HG03457 (cell line): ENCODE results near the gene CAMSAP2.
"Not testable (repeated sequence)": the region's sequence is repeated elsewhere in the genome, so short reads cannot be mapped to it uniquely, and the experiment has no call there.

Experiments
- ATAC-seq: cut with Tn5 transposase; IDR thresholded peaks from one replicate; pipeline ENCODE4 v1.9.1; 2021; ENCODE audit warnings: moderate number of reproducible peaks; ENCODE audit not compliant: unreplicated experiment

Gene CAMSAP2

DNA sequence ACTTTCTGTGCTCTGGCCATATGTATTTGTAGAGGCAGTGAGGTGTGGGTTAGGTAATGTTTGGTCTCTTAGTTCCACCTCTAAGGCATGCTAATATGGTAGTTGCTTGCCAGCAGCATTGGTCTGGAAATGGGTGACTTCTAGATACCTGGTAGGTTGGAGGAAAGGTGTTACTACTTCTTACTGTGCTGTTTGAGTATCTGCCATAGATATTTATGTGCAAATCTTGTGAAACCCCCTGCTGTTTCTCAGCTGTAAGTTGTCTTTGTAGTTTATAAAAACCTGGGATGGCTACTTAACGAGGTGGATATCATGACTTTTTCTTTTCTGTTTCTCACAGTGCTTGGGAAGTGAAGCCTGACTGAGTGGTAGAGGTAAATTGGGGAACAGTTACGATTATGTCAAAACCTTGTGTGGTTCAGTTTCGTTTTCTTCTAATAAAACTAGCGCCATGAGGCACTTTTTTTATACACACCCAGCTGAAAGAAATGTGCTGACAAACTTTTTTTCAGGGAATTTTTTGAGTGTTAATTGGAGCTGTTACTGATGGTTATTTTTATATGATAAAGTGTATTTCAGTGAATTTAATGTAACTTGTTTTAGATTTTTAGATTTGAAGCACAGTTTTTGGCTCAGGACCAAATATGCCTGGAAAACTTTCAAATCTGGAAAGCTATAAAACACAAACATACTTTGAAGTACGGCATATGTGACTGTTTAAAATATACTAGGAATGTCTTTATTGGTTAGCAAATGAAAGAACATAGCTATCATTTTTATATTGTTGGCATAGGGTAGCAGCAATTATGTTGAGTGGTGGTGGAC lies 42.1 kb downstream of the CAMSAP2 start:
- ATAC-seq = no peak

DNA sequence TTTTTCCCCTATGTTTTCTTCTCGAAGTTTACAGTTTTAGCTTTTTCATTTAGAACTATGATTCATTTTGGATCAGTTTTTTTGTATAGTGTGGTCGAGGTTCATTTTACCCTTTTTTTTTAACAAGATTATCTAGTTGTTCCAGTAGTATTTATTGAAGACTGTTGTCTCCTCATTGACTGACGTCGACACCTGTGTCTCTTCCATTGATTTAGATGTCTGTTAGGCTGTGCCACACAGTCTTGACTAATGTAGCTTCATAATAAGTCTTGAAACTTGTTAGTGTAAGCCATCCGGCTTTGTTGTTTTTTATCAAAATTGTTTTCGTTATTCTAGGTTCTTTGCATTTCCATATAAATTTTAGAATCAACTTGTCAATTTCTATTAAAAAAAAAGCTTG lies 45.2 kb downstream of the CAMSAP2 start:
- ATAC-seq = no peak

DNA sequence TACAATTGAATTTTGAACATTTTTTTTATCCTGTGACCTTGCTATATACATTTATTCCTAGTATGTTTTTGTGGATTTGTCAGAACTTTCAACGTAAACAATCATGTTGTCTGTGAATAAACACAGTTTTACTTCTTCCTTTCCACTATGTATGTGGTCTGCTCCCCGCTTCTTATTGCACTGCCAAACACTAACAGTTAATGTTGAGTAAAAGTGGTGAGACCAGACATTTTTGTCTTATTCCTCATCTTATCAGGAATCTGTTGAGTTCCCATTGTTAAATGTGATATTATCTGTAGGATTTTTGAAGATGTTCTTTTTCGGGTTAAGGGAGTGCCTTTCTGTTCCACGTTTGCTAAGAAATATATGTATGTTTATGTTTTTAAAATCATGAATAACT lies 45.9 kb downstream of the CAMSAP2 start:
- no peak for ATAC-seq

DNA sequence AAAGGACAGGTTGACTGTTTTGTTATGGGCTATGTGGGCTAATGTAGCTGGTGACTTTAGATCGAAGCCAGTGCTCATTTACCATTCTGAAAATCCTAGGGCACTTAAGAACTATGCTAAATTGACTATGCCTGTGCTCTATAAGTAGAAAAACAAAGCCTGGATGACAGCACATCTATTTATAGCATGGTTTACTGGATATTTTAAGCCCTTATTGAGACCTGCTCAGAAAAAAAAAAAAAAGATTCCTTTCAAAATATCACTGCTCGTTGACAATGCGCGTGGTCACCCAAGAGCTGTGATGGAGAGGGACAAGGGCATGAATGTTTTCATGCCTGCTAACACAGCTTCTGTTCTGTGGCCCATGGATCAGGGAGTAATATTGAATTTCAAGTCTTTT lies 48.1 kb downstream of the CAMSAP2 start:
- no peak for ATAC-seq

- ATAC-seq = no peak
These were observed 49.2 kb downstream of the CAMSAP2 start for GRCh38 chr1:200787896-200788387.

DNA sequence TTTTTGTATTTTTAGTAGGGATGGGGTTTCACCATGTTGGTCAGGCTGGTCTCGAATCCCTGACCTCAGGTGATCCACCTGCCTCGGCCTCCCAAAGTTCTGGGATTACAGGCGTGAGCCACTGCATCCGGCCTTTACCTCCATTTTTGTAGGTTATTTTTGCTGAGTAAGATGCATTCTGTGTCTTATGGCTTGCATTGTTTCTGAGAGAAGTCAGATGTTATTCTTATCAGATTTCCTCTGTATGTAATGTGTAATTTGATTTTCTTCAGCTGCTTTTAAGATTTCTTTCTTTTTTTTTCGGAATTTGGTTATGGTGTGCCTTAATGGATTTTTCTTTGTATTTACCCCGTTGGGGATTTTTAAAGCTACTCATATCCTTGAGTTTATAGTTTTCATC lies 52.3 kb downstream of the CAMSAP2 start:
- ATAC-seq = not testable (repeated sequence)

DNA sequence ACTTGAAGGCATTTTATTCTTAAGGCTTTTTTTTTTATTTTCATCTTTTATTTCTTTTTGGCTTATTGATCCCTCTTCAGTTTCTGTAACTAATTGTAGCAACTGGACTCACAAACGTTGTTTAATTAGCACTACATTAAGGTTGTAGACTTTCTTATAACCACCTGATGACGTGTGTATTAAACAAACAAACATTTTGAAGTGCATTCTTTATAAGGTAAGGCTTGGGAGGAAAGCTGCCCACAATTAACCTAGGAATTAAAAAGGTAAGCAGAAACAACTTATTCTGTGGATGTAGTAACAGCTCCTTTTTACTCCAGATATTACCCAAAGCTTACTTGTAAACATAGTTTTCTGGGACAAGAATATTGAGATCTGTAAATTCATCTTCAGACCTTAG lies 55.0 kb downstream of the CAMSAP2 start:
- ATAC-seq = no peak

- no peak for ATAC-seq
These were observed 55.9 kb downstream of the CAMSAP2 start for GRCh38 chr1:200794506-200795065.

GRCh38 chr1:200795156-200795555 lies 56.5 kb downstream of the CAMSAP2 start:
- no peak for ATAC-seq

GRCh38 chr1:200802042-200802441 lies 63.3 kb downstream of the CAMSAP2 start:
- ATAC-seq = no peak

DNA sequence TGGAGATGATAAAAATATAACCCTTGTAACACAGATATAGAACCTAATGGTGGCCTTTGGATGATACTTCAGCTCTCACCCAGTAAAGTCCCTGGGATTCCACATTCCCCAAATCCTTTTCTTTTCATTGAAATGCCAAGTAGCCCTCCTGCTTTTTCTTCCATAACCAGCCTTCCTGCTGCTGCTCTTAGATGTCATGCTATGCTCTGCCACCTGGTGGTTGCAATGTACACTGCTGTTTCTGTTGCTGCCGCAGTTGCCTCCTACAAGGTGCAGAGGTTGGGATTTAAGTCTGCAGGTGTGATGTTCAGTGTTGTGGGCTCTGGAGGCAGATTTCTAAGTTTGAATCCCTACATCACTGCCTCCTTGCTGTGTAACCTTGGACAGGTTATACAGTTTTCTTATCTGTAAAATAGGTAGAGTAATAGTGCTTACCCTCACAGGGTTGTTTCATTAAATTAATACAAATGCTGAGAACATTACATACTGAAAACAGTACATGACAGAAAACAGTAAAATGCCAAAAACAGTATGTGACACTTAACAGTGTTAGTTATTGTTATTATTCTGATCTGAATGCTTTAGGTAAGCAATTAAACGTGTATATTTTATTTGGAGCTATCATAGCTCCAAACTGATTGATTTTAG lies 64.3 kb downstream of the CAMSAP2 start:
- peak; percentile 54 for ATAC-seq

DNA sequence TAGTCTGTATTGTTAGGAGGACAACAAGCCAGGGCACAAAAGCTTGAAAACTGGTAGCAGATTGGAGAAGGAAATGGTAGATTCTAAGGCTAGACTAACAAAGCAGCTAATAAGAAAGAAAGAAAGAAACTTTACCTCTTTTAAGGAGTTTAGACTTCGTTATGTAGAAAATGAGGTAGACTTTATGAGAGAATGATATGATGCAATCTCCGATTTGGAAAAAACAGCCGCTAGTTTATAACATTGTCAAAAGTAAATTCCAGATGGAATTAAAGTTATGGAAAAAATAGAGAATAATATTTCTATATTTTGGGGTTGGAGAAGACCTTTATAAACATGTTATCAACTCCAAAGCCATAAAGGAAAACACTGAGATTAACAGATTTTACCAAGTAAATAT lies 67.0 kb downstream of the CAMSAP2 start:
- no peak for ATAC-seq

DNA sequence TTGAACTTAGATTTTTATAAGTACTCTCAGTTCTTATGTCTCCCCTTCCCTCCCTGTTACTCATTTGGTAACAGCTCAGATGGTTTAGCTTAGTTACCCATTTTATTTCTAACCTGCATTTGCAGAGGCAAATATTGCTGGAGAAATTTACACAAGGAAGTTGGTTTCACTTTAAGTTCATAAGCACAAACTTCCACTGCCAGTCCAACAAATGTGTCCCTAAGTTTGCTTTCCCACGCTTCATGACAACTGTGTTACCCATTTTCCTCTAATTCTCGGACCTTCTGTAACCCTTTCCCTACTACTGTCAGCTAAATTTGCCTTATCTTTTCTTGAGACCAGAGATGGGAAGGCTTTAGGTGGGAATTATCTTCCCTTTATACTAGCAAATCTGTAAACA lies 70.2 kb downstream of the CAMSAP2 start:
- no peak for ATAC-seq

DNA sequence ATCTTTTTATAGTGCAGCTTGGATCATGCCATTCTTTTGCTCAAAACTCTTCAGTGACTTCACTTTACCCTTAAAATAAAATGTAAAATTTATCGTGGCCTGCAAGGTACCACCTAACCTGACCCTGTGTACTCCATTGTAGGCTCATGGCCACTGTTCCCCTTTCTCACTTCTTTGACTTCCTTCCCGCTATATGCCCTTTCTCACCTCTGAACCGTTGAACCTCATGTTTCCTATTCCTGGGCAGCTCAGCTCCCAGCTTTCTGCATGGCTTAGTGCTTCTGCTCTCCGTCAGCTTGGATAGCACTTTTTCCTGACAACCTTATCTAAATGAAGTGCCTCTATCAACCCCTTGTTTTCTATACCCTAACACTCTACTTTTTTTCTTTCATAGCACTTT lies 73.0 kb downstream of the CAMSAP2 start:
- ATAC-seq = no peak

- ATAC-seq = not testable (repeated sequence)
These were observed 78.0 kb downstream of the CAMSAP2 start for GRCh38 chr1:200816624-200817224.

DNA sequence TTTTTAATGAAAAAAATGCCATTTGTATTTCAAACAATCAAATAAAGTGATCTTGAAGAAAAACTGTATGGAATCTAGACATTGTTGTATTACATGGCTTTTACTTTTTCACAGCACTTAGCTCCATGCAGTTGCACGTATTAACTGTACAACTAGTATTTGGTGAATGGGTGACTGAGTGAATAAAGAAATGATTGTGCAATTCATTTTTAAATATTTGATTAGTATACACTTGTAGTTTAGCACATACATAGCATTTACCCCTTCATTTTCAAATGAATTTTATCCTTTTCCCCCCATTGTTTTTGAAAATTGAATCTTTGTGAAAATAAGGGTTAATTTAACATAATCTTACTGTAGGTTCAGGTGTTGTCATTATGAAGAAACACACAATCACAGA lies 79.6 kb downstream of the CAMSAP2 start:
- no peak for ATAC-seq

- no peak for ATAC-seq
These were observed 81.0 kb downstream of the CAMSAP2 start for GRCh38 chr1:200819726-200820125.

- ATAC-seq = no peak
These were observed 92.4 kb downstream of the CAMSAP2 start for GRCh38 chr1:200831091-200831490.

GRCh38 chr1:200834383-200834782 lies 95.7 kb downstream of the CAMSAP2 start:
- ATAC-seq = no peak

DNA sequence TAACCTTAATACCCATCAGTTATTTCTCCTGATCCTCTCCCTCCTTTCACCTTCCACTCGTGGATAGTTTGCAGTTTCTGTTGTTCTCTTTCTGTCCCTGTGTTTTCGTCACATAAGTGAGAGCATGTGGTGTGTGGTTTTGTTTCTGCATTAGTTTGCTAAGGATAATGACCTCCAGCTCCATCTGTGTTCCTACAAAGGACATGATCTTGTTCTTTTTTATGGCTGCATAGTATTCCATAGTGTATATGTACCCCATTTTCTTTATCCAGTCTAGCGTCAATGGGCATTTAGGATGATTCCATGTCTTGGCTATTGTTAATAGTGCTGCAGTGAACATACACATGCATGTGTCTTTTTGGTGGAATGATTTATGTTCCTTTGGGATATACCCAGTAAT lies 97.5 kb downstream of the CAMSAP2 start:
- no peak for ATAC-seq

DNA sequence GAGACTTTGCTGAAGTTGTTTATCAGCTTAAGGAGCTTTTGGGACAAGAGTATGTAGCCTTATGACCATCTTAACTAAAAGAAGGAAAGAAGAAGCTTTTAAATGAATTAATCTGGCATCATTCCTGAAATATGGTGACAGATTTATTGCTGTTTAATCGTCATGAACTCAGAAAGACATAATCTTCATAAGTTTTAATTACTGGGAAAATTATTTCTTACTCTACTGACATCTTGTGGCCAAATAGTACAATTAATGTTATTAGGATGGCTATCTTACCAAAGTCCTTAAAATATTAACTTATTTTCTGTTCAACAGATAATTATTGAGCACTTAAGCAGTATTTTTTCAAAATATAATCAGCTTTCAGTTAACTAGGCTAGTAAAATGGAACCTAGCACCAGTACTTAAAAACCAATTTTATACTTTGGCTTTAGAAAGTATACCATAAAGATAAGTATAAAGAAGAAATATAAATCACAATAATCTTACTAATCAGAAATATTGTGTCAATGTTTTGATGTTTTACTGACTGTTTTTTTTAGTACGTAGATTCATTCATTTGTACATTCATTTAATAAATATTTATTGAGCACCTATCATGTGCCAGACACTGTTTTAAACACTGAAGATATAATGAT lies 99.4 kb downstream of the CAMSAP2 start:
- no peak for ATAC-seq
